Measurements from ENCODE around the gene BCL2L13. TPM values are rescaled to one million over a fixed set of nuclear protein-coding genes. Genes with fewer than 3 reads are reported as not detected.
A peak's percentile ranks its signal among the peaks of the same experiment; 100 is the strongest.
"Not testable (repeated sequence)": the region's sequence is repeated elsewhere in the genome, so short reads cannot be mapped to it uniquely, and the experiment has no call there.

The BCL2L13 gene
- total and polyA plus RNA-seq, 7 donors: 67.0 to 201 (median 128) TPM

DNA sequence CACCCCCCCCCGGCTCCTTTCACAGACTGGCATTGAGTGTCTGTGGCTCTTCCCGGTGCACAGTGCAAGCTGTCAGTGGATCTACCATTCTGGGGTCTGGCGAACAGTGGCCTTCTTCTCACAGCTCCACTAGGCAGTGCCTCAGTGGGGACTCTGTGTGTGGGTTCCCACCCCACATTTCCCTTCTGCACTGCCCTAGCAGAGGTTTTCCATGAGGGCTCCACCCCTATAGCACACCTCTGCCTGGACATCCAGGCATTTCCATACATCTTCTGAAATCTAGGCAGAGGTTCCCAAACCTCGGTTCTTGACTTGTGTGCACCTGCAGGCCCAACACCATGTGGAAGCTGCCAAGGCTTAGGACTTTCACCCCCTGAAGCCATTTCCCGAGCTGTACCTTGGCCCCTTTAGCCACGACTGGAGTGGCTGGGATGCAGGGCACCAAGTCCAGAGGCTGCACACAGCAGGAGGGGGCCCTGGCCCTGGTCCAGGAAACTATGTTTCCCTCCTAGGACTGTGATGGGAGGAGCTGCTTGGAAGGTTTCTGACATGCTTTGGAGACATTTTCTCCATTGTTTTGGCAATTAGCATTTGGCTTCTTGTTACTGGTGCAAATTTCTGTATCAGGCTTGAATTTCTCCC is 26.0 kb downstream of the BCL2L13 start:
- intact Hi-C loops (cut with DNase I): no loop called here
- Histone ChIP-seq H3K36me3 (ENCODE audit: insufficient read depth in 1 of 2, low read depth in 1 of 2) (peaks cover 0 to 70% of the 10 kb centered on the region in 2 donors), H3K9me3 (no peaks in the 10 kb centered on the region), H3K4me1 (peaks cover 6% of the 10 kb centered on the region), H3K27ac (no peak overlapping the region), H3K27me3 (ENCODE audit: insufficient read depth in 3 of 3, low read length in 2 of 3) (no peaks in the 10 kb centered on the region), H3K4me3 (no peak overlapping the region)
- TF ChIP-seq, protein P1, sequence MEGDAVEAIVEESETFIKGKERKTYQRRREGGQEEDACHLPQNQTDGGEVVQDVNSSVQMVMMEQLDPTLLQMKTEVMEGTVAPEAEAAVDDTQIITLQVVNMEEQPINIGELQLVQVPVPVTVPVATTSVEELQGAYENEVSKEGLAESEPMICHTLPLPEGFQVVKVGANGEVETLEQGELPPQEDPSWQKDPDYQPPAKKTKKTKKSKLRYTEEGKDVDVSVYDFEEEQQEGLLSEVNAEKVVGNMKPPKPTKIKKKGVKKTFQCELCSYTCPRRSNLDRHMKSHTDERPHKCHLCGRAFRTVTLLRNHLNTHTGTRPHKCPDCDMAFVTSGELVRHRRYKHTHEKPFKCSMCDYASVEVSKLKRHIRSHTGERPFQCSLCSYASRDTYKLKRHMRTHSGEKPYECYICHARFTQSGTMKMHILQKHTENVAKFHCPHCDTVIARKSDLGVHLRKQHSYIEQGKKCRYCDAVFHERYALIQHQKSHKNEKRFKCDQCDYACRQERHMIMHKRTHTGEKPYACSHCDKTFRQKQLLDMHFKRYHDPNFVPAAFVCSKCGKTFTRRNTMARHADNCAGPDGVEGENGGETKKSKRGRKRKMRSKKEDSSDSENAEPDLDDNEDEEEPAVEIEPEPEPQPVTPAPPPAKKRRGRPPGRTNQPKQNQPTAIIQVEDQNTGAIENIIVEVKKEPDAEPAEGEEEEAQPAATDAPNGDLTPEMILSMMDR (IDR thresholded peaks at IDR 0.05): no peak
- DNase-seq (no peak), ATAC-seq (peak in 2 of 4 donors; percentile 7 to 8)
- 91 to 96% (median 93%) methylated on average over 6 of the region's 6 CpGs for WGBS, 3 donors

DNA sequence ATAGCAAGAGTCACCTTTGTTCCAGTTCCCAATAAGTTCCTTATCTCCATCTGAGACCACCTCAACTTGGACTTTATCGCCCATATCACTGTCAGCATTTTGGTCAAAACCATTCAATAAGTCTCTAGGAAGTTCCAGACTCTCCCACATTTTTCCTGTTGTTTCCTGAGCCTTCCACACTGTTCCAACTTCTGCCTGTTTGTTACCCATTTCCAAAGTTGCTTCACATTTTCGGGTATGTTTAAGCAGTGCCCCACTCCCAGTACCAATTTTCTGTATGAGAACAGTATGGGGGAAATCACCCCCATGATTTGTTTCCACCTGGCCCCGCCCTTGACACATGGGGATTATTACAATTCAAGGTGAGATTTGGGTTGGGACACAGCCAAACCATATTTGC is 26.7 kb downstream of the BCL2L13 start:
- H3K27ac ChIP-seq: no peak overlapping the region
- intact Hi-C loops (cut with DNase I): no loop called here
- H3K9me3 ChIP-seq: no peaks in the 10 kb centered on the region
- TF ChIP-seq, protein P1 (IDR thresholded peaks at IDR 0.05): no peak
- H3K36me3 ChIP-seq (ENCODE audit: insufficient read depth in 1 of 2, low read depth in 1 of 2): peaks cover 0 to 62% of the 10 kb centered on the region in 2 donors
- no peaks in the 10 kb centered on the region for H3K27me3 ChIP-seq (ENCODE audit: insufficient read depth in 3 of 3, low read length in 2 of 3)
- H3K4me1 ChIP-seq: peaks cover 6% of the 10 kb centered on the region
- WGBS, 3 donors: 94 to 96% (median 96%) methylated on average over 3 of the region's 3 CpGs
- DNase-seq (no peak), ATAC-seq (no peak)
- no peak overlapping the region for H3K4me3 ChIP-seq

DNA sequence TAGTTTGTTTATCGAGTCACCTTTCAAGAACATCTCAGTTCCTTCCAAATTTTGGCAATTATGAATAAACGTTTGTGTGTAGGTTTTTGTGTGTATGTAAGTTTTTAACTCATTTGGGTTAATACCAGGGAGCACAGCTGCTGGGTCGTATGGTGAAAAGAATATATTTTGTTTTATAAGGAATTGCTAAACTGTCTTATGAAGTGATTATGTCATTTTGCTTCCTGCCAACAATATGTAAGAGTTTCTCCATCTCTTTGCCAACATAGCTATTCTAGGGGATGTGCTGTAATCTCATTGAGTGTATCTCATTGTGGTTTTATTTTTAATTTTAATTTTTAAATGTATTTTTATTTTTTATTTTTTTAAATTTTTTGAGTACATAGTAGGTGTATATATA is 27.3 kb downstream of the BCL2L13 start:
- Histone ChIP-seq H3K9me3 (no peaks in the 10 kb centered on the region), H3K36me3 (ENCODE audit: insufficient read depth in 1 of 2, low read depth in 1 of 2) (peaks cover 0 to 62% of the 10 kb centered on the region in 2 donors), H3K27ac (no peak overlapping the region), H3K4me3 (no peak overlapping the region), H3K4me1 (peaks cover 6% of the 10 kb centered on the region), H3K27me3 (ENCODE audit: insufficient read depth in 3 of 3, low read length in 2 of 3) (no peaks in the 10 kb centered on the region)
- intact Hi-C loops (cut with DNase I): no loop called here
- ATAC-seq (peak in 2 of 4 donors; percentile 39 to 40), DNase-seq (no peak)
- TF ChIP-seq, protein P1 (IDR thresholded peaks at IDR 0.05): no peak
- WGBS, 3 donors: 64 to 65% (median 65%) methylated on average over 3 of the region's 3 CpGs

DNA sequence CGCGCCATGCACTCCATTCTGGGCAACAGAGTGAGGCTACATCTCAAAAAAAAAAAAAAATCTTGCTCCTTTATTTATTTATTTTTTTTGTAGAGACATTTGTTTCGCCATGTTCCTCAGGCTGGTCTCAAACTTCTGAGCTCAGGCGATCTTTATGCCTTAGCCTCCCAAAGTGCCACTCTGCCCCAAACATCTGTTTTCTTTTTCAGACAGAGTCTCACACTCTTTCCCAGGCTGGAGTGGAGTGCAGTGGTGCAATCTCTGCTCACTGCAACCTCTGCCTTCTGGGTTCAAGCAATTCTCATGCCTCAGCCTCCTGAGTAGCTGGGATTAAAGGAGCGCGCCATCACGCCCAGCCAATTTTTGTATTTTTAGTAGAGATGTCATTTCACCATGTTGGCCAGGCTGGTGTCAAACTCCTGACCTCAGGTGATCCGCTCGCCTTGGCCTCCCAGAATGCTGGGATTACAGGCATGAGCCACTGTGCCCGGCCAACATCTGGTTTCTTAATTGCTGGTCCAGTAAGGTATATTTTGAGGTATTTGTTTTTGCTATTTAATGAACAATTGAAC is 33.0 kb downstream of the BCL2L13 start:
- WGBS, 3 donors: 60 to 74% (median 63%) methylated on average over 10 of the region's 10 CpGs

DNA sequence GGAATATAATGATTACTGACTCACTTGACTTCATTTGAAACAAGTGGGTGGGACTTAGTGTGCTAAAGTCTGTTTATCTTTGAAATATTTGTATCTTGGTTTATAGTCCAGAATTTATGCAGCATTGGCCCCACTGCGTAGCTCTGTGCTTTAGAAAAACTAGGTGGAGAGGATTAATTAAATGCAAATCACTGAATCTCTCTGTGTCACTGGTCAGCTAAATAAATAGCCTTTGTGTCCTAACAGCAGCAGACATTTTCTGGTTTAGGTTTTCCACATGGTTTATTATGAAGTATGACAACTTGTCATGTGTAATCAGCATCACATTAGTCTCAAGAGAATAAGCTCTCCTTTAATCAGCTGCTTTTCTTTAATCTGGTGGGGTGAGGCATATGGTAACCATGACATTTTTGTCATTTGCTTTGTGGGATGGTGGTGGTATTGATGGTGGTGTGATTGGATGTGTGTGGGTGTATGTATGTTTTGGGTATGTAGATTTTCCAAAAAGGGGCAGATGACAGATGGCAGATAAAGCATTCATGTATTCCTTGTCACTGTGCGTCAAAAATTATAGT is 33.9 kb downstream of the BCL2L13 start:
- Histone ChIP-seq H3K9me3 (no peaks in the 10 kb centered on the region), H3K4me1 (peaks cover 26% of the 10 kb centered on the region), H3K4me3 (peak overlapping the region; percentile 20), H3K27me3 (ENCODE audit: insufficient read depth in 3 of 3, low read length in 2 of 3) (no peaks in the 10 kb centered on the region), H3K36me3 (ENCODE audit: insufficient read depth in 1 of 2, low read depth in 1 of 2) (peaks cover 0 to 11% of the 10 kb centered on the region in 2 donors), H3K27ac (peak overlapping the region; percentile 80)
- 93 to 96% (median 96%) methylated on average over 2 of the region's 2 CpGs for WGBS, 3 donors
- TF ChIP-seq, protein P1 (IDR thresholded peaks at IDR 0.05): no peak
- intact Hi-C loops (cut with DNase I): loop anchor here in 1 of 2 donors (10.0 kb wide), 1 partner anchor 62 kb away; no protein-coding TSS in a partner anchor
- DNase-seq (no peak), ATAC-seq (peak; percentile 14 to 50 (median 34))

More for the DNA sequence above, 33.0 kb downstream of the BCL2L13 start:
- H3K4me1 ChIP-seq: peaks cover 26% of the 10 kb centered on the region
- H3K4me3 ChIP-seq: peak overlapping the region; percentile 4
- H3K27ac ChIP-seq: peak overlapping the region; percentile 80
- peak in 1 of 2 donors; percentile 75 for DNase-seq
- H3K27me3 ChIP-seq (ENCODE audit: insufficient read depth in 3 of 3, low read length in 2 of 3); H3K9me3 ChIP-seq: not testable (repeated sequence)
- intact Hi-C loops (cut with DNase I): loop anchor here in 1 of 2 donors (10.0 kb wide), 1 partner anchor 63 kb away; no protein-coding TSS in a partner anchor
- H3K36me3 ChIP-seq (ENCODE audit: insufficient read depth in 1 of 2, low read depth in 1 of 2): peaks cover 0 to 15% of the 10 kb centered on the region in 2 donors
- peak; percentile 33 to 76 (median 66) for ATAC-seq
